HCT116 (cell line): Measurements from ENCODE around the gene IFNGR2. TPM values are rescaled to one million over a fixed set of nuclear protein-coding genes. Genes with fewer than 3 reads are reported as not detected.

Experiments
- ATAC-seq: fragments of 200-7000 bp; cut with Tn5 transposase; 2 replicates; pipeline ENCODE4 v1.9.1; 2020; ENCODE audit warnings: mild to moderate bottlenecking, moderate library complexity
- BruUV-seq: library from RNA; stranded (reverse); fragments of 400-500 nt; replicated peaks from 2 replicates; lab custom pipeline; 2021; lab: Mats Ljungman, UMichigan
- CTCF ChIA-PET: fragments of 300-600 bp; sonication (Branson Sonifier 250); formaldehyde crosslinking; loops from one replicate; lab custom pipeline; 2021; ENCODE audit warnings: antibody characterized with exemption; lab: Charles Lee
- POLR2A ChIA-PET: fragments of 300-600, 350-600 bp; sonication (Branson Sonifier 250); formaldehyde crosslinking; loops from one replicate; lab custom pipeline; 2021; ENCODE audit warnings: antibody characterized with exemption; lab: Charles Lee
- RAD21 ChIA-PET, 2 experiments: fragments of 300-600 bp; sonication (Branson Sonifier 250); formaldehyde crosslinking; loops; one replicate each; lab custom pipeline; 2023; ENCODE audit warnings: low total read pairs in 2 of 2; ENCODE audit not compliant: uncharacterized antibody in 2 of 2, unreplicated experiment in 2 of 2, low non-redundant PET in 1 of 2; lab: Charles Lee
- DNase-seq: peaks from one replicate; pipeline ENCODE4 v3.0.0-alpha.2; 2010; ENCODE audit warnings: low read depth, low spot score
- H2AFZ ChIP-seq: fragments of 200-600 bp; shearing (Covaris generic), sonication (generic); 2 replicates; pipeline ENCODE4 v1.6.1; 2017; ENCODE audit warnings: low read depth, mixed run types, mixed read lengths, antibody characterized with exemption, low read length; ENCODE audit not compliant: poor library complexity, severe bottlenecking
- H3K27ac ChIP-seq: 2 replicates; pipeline ENCODE4 v1.5.1; 2012; ENCODE audit warnings: low read depth, low read length
- H3K27me3 ChIP-seq: fragments of 200-600 bp; sonication (generic); 2 replicates; pipeline ENCODE4 v1.6.1; 2016; ENCODE audit warnings: mixed run types, low read length, mixed read lengths; ENCODE audit not compliant: insufficient read depth
- H3K36me3 ChIP-seq, 2 experiments: fragments of 200-500 bp in 1 of 2; fragments of 200-600 bp in 1 of 2; sonication (Bioruptor generic) in 1 of 2; sonication (generic) in 1 of 2; 2 replicates each; pipeline versions ENCODE4 v1.5.1 to v1.6.1; 2014 to 2016; ENCODE audit warnings: low read length in 2 of 2, inconsistent platforms in 1 of 2, mixed read lengths in 1 of 2, mixed run types in 1 of 2; ENCODE audit not compliant: insufficient read depth in 2 of 2, control insufficient read depth in 1 of 2
- H3K4me1 ChIP-seq, 2 experiments: fragments of 200-600 bp in 1 of 2; sonication (generic) in 1 of 2; 2 replicates each; pipeline versions ENCODE4 v1.5.1 to v1.6.1; 2012 to 2017; ENCODE audit warnings: low read length in 2 of 2, inconsistent platforms in 1 of 2, mild to moderate bottlenecking in 1 of 2, mixed read lengths in 1 of 2, mixed run types in 1 of 2, moderate library complexity in 1 of 2; ENCODE audit not compliant: insufficient read depth in 2 of 2, control insufficient read depth in 1 of 2
- H3K4me2 ChIP-seq: fragments of 200-600 bp; sonication (generic); 2 replicates; pipeline ENCODE4 v1.6.1; 2017; ENCODE audit warnings: mixed run types, low read length, mixed read lengths
- H3K4me3 ChIP-seq, 2 experiments: fragments of 200-600 bp in 1 of 2; sonication (generic) in 1 of 2; replicated peaks in 1 of 2; 2 replicates each; pipeline ENCODE4 v1.5.1; 2011 to 2016; ENCODE audit warnings: low read length in 2 of 2, control low read depth in 1 of 2, low read depth in 1 of 2, mild to moderate bottlenecking in 1 of 2, mixed read lengths in 1 of 2, mixed run types in 1 of 2
- H3K79me2 ChIP-seq: fragments of 200-600 bp; sonication (generic); 2 replicates; pipeline ENCODE4 v1.6.1; 2017; ENCODE audit warnings: mild to moderate bottlenecking, mixed run types, low read length, moderate library complexity, mixed read lengths; ENCODE audit not compliant: insufficient read depth
- H3K9ac ChIP-seq: fragments of 200-600 bp; sonication (generic); 2 replicates; pipeline ENCODE4 v1.6.1; 2016; ENCODE audit warnings: low read length, mixed read lengths
- H3K9me2 ChIP-seq: fragments of 200-600 bp; sonication (generic), shearing (Covaris generic); 2 replicates; pipeline ENCODE4 v1.6.1; 2017; ENCODE audit warnings: mixed run types, mild to moderate bottlenecking, moderate library complexity; ENCODE audit not compliant: insufficient read depth
- H3K9me3 ChIP-seq, 2 experiments: fragments of 200-500 bp in 1 of 2; fragments of 200-600 bp in 1 of 2; sonication (Bioruptor generic) in 1 of 2; sonication (generic) in 1 of 2; 2 replicates each; pipeline ENCODE4 v1.6.1; 2014 to 2017; ENCODE audit warnings: low read length in 2 of 2, mixed read lengths in 2 of 2, inconsistent platforms in 1 of 2, low read depth in 1 of 2, mild to moderate bottlenecking in 1 of 2, mixed run types in 1 of 2, moderate library complexity in 1 of 2; ENCODE audit not compliant: control insufficient read depth in 1 of 2, insufficient read depth in 1 of 2
- H4K20me1 ChIP-seq: fragments of 200-600 bp; sonication (generic), shearing (Covaris generic); 2 replicates; pipeline ENCODE4 v1.6.1; 2017; ENCODE audit warnings: mixed run types, mild to moderate bottlenecking, moderate library complexity; ENCODE audit not compliant: insufficient read depth
- ATF3 ChIP-seq: IDR thresholded peaks from 2 replicates; pipeline ENCODE4 v1.6.1; 2012
- CBX3 ChIP-seq: IDR thresholded peaks from 2 replicates; pipeline ENCODE4 v1.6.1; 2012; ENCODE audit warnings: low read depth
- CEBPB ChIP-seq: IDR thresholded peaks from 2 replicates; pipeline ENCODE4 v1.6.1; 2012; ENCODE audit warnings: low read depth
- CTCF ChIP-seq, 3 experiments: fragments of 200-600 bp in 1 of 3; sonication (generic) in 1 of 3; IDR thresholded peaks in 2 of 3; conservative IDR thresholded peaks in 1 of 3; 2 replicates each; pipeline ENCODE4 v1.5.1; 2012 to 2017; ENCODE audit warnings: low read depth in 2 of 3, low read length in 2 of 3, antibody characterized with exemption in 1 of 3, borderline replicate concordance in 1 of 3, control low read depth in 1 of 3, mild to moderate bottlenecking in 1 of 3, mixed read lengths in 1 of 3, mixed run types in 1 of 3, moderate library complexity in 1 of 3; ENCODE audit not compliant: insufficient read depth in 1 of 3
- EGR1 ChIP-seq: IDR thresholded peaks from 2 replicates; pipeline ENCODE4 v1.6.1; 2012; ENCODE audit warnings: low read depth
- EZH2phosphoT487 ChIP-seq: fragments of 200-600 bp; IDR thresholded peaks from 2 replicates; pipeline ENCODE4 v1.6.1; 2018; ENCODE audit warnings: antibody characterized with exemption, borderline replicate concordance
- FOSL1 ChIP-seq: IDR thresholded peaks from 2 replicates; pipeline ENCODE4 v1.6.1; 2012; ENCODE audit warnings: low read depth
- JUND ChIP-seq: IDR thresholded peaks from 2 replicates; pipeline ENCODE4 v1.6.1; 2012
- MAX ChIP-seq: IDR thresholded peaks from 2 replicates; pipeline ENCODE4 v1.6.1; 2012
- POLR2A ChIP-seq: IDR thresholded peaks from 2 replicates; pipeline ENCODE4 v1.7.0; 2011; ENCODE audit warnings: borderline replicate concordance; ENCODE audit not compliant: insufficient read depth, insufficient read length; ENCODE audit errors: extremely low read depth
- POLR2AphosphoS5 ChIP-seq: IDR thresholded peaks from 2 replicates; pipeline ENCODE4 v1.6.1; 2011; ENCODE audit warnings: mild to moderate bottlenecking, low read depth, low read length, moderate library complexity
- RAD21 ChIP-seq: IDR thresholded peaks from 2 replicates; pipeline ENCODE4 v1.6.1; 2012; ENCODE audit warnings: low read depth, mild to moderate bottlenecking
- SIN3A ChIP-seq: IDR thresholded peaks from 2 replicates; pipeline ENCODE4 v1.6.1; 2012; ENCODE audit warnings: low read depth
- SP1 ChIP-seq: IDR thresholded peaks from 2 replicates; pipeline ENCODE4 v1.6.1; 2012; ENCODE audit warnings: low read depth
- SRF ChIP-seq: IDR thresholded peaks from 2 replicates; pipeline ENCODE4 v1.6.1; 2012; ENCODE audit warnings: low read depth
- TCF7L2 ChIP-seq: IDR thresholded peaks from 2 replicates; pipeline ENCODE4 v1.7.0; 2011; ENCODE audit warnings: borderline replicate concordance, inconsistent platforms; ENCODE audit not compliant: insufficient read depth, insufficient read length; ENCODE audit errors: extremely low read depth
- ZBTB33 ChIP-seq: IDR thresholded peaks from 2 replicates; pipeline ENCODE4 v1.6.1; 2011; ENCODE audit warnings: mild to moderate bottlenecking, low read length, moderate library complexity; ENCODE audit not compliant: insufficient replicate concordance; ENCODE audit errors: extremely low read depth
- ZFX ChIP-seq: fragments of 450-650 bp; IDR thresholded peaks from 2 replicates; pipeline ENCODE4 v1.6.1; 2017
- ZNF274 ChIP-seq: fragments of 200-500 bp; sonication (Bioruptor generic); IDR thresholded peaks from 2 replicates; pipeline ENCODE4 v1.6.1; 2014; ENCODE audit warnings: mild to moderate bottlenecking, low read depth, low read length, inconsistent platforms
- intact Hi-C: fragments of 100-400 bp; cut with micrococcal nuclease; formaldehyde crosslinking; loops from 2 replicates; pipeline ENCODE4 v1.10.0; 2022
- total RNA-seq: library from RNA; stranded (reverse); gene quantifications from one replicate; pipeline ENCODE4 v1.2.1, GENCODE V29; 2021; ENCODE audit not compliant: unreplicated experiment

Gene IFNGR2
- total RNA-seq, 1 experiment from 2014 or later: 44.6 TPM

GRCh38 chr21:33391656-33392055 is 11.6 kb upstream of the IFNGR2 start (continued):
- TF ChIP-seq ZBTB33 (no peak), CBX3 (no peak), TCF7L2 (no peak), SP1 (no peak), ZFX (no peak)

GRCh38 chr21:33392284-33392985 is 10.8 kb upstream of the IFNGR2 start:
- H3K27ac ChIP-seq: no peak overlapping the region
- TF ChIP-seq EGR1 (no peak), TCF7L2 (no peak), MAX (no peak), RAD21 (no peak), EZH2phosphoT487 (no peak), SIN3A (no peak), ZNF274 (no peak), FOSL1 (no peak), ATF3 (no peak), POLR2AphosphoS5 (no peak), CEBPB (no peak), SP1 (no peak), SRF (no peak), ZFX (no peak), POLR2A (no peak), ZBTB33 (no peak), JUND (no peak), CBX3 (no peak), CTCF (IDR thresholded peaks at IDR 0.05 in 2 of 3, conservative IDR thresholded peaks at IDR 0.05 in 1 of 3; ENCODE audit: borderline replicate concordance in 1 of 3, insufficient read depth in 1 of 3, low read depth in 2 of 3, low read length in 2 of 3) (no peak)
- TF ChIP-seq, all 23 proteins: peak for 0
- no peak overlapping the region for H3K9ac ChIP-seq
- H4K20me1 ChIP-seq: no peaks in the 10 kb centered on the region
- H3K9me3 ChIP-seq: no peaks in the 10 kb centered on the region
- ATAC-seq (no peak), DNase-seq (no peak)
- BruUV-seq: no TSS peak
- intact Hi-C loops: no loop called here
- no peaks in the 10 kb centered on the region for H3K27me3 ChIP-seq
- no peaks in the 10 kb centered on the region for H3K36me3 ChIP-seq
- ChIA-PET POLR2A (no interaction called here), CTCF (no interaction called here), RAD21 (no interaction called here)
- no peaks in the 10 kb centered on the region for H3K79me2 ChIP-seq
- no peak overlapping the region for H3K4me3 ChIP-seq
- no peak overlapping the region for H3K4me2 ChIP-seq
- H3K4me1 ChIP-seq: peaks cover 3 to 6% of the 10 kb centered on the region in 2 experiments; a peak in 2 of 4 replicates
- H2AFZ ChIP-seq: no peak overlapping the region
- no peaks in the 10 kb centered on the region for H3K9me2 ChIP-seq
